K562 (cell line): ENCODE results near the gene TJAP1. TPM values are rescaled to one million over a fixed set of nuclear protein-coding genes. Genes with fewer than 3 reads are reported as not detected.

ENCODE experiments used
- ATAC-seq: fragments of 200-7000 bp; cut with Tn5 transposase; 3 replicates; pipeline ENCODE4 v1.9.1; 2020; ENCODE audit warnings: moderate library complexity
- BruUV-seq: library from RNA; stranded (reverse); fragments of 400-500 nt; replicated peaks from 2 replicates; lab custom pipeline; 2021; lab: Mats Ljungman, UMichigan
- CTCF ChIA-PET: fragments of 300-600 bp; formaldehyde crosslinking; extraction: SDS; loops from one replicate; lab custom pipeline; 2021; ENCODE audit warnings: low intra/inter-chr PET ratio; lab: Yijun Ruan, JAX
- POLR2A ChIA-PET: fragments of 300-600, 350-650 bp; sonication (Branson Sonifier 250); formaldehyde crosslinking; extraction: SDS; loops from one replicate; lab custom pipeline; 2021; ENCODE audit warnings: antibody characterized with exemption, inconsistent platforms; lab: Yijun Ruan, JAX
- DNase-seq, 4 experiments: peaks; one replicate each; pipeline versions ENCODE4 v3.0.0 to v3.0.0-alpha.2; 2011 to 2018; ENCODE audit warnings: low spot score in 3 of 4, mixed read lengths in 3 of 4; ENCODE audit errors: extremely low read depth in 1 of 4
- FAIRE-seq: peaks from 2 replicates; lab custom pipeline; 2011; peaks lifted over from hg19 to GRCh38; lab: Jason Lieb, UNC
- H2AFZ ChIP-seq: 2 replicates; pipeline ENCODE4 v1.6.0; 2011; ENCODE audit warnings: low read depth, low read length, control low read depth, inconsistent platforms
- H3K27ac ChIP-seq: fragments of 200-600 bp; 3 replicates; pipeline ENCODE4 v1.8.0; 2011; ENCODE audit warnings: low read depth, mild to moderate bottlenecking, control low read depth, inconsistent platforms, low read length, moderate library complexity, mixed read lengths; ENCODE audit errors: extremely low read depth
- H3K27me3 ChIP-seq, 2 experiments: fragments of 300-600 bp in 1 of 2; 2 replicates in 1 of 2; 3 replicates in 1 of 2; pipeline versions ENCODE4 v1.6.0 to v1.8.0; 2011; ENCODE audit warnings: inconsistent platforms in 2 of 2, low read length in 2 of 2, mild to moderate bottlenecking in 1 of 2, mixed read lengths in 1 of 2, moderate library complexity in 1 of 2; ENCODE audit not compliant: control insufficient read depth in 2 of 2, insufficient read depth in 2 of 2
- H3K36me3 ChIP-seq: fragments of 300-600 bp; 3 replicates; pipeline ENCODE4 v1.8.0; 2011; ENCODE audit warnings: mild to moderate bottlenecking, low read length, inconsistent platforms; ENCODE audit not compliant: control insufficient read depth, insufficient read depth
- H3K4me1 ChIP-seq, 2 experiments: fragments of 200-600 bp in 1 of 2; replicated peaks in 1 of 2; 2 replicates in 1 of 2; 3 replicates in 1 of 2; pipeline versions ENCODE4 v1.5.1 to v1.8.0; 2011; ENCODE audit warnings: inconsistent platforms in 2 of 2, low read length in 2 of 2, mild to moderate bottlenecking in 1 of 2, mixed read lengths in 1 of 2, moderate library complexity in 1 of 2; ENCODE audit not compliant: control insufficient read depth in 2 of 2, insufficient read depth in 2 of 2
- H3K4me2 ChIP-seq: 2 replicates; pipeline ENCODE4 v1.6.1; 2011; ENCODE audit warnings: low read length, control low read depth, inconsistent platforms, mixed read lengths; ENCODE audit not compliant: insufficient read depth
- H3K4me3 ChIP-seq: fragments of 200-600 bp; sonication (generic), shearing (Covaris generic); 2 replicates; pipeline ENCODE4 v1.5.1; 2016; ENCODE audit warnings: control low read depth, inconsistent platforms
- H3K79me2 ChIP-seq: fragments of 200-600 bp; 3 replicates; pipeline ENCODE4 v1.8.0; 2011; ENCODE audit warnings: low read length, inconsistent platforms; ENCODE audit not compliant: control insufficient read depth, insufficient read depth
- H3K9ac ChIP-seq, 2 experiments: 2 replicates each; pipeline versions ENCODE4 v1.6.0 to v1.6.1; 2011; ENCODE audit warnings: low read depth in 2 of 2, low read length in 2 of 2, control low read depth in 1 of 2, inconsistent platforms in 1 of 2, mild to moderate bottlenecking in 1 of 2, mixed read lengths in 1 of 2; ENCODE audit not compliant: insufficient read depth in 1 of 2
- H3K9me1 ChIP-seq: one replicate; pipeline ENCODE4 v1.6.0; 2011; ENCODE audit warnings: inconsistent platforms, mild to moderate bottlenecking, low read length, moderate library complexity; ENCODE audit not compliant: control insufficient read depth, insufficient read depth
- H3K9me3 ChIP-seq: replicated peaks from 2 replicates; pipeline ENCODE4 v1.5.1; 2011; ENCODE audit warnings: low read depth, low read length, inconsistent platforms; ENCODE audit not compliant: control insufficient read depth, insufficient read depth
- H4K20me1 ChIP-seq: replicated peaks from 2 replicates; pipeline ENCODE4 v1.6.1; 2011; ENCODE audit warnings: low read length, inconsistent platforms, mixed read lengths; ENCODE audit not compliant: control insufficient read depth, insufficient read depth
- FOSL1 ChIP-seq: fragments of 200-800 bp; sonication (Bioruptor generic); conservative IDR thresholded peaks from 2 replicates; pipeline ENCODE4 v1.6.1; 2016; ENCODE audit warnings: missing genetic modification characterization, missing compliant biosample characterization
- NR2C2 ChIP-seq, 2 experiments: fragments of 200-800 bp in 1 of 2; sonication (Bioruptor generic) in 1 of 2; sonication (generic) in 1 of 2; formaldehyde crosslinking in 1 of 2; IDR thresholded peaks; 2 replicates each; pipeline versions ENCODE4 v1.6.1 to v1.8.0; 2016 to 2022; ENCODE audit warnings: mild to moderate bottlenecking in 1 of 2, missing compliant biosample characterization in 1 of 2, missing genetic modification characterization in 1 of 2, missing genetic modification reagents in 1 of 2
- ZNF699 ChIP-seq: fragments of 250-450 bp; sonication (Bioruptor Pico); IDR thresholded peaks from 2 replicates; pipeline ENCODE4 v1.8.0; 2021; ENCODE audit warnings: mild to moderate bottlenecking, moderate library complexity; ENCODE audit not compliant: insufficient replicate concordance
- WGBS: fragments of 100-300 bp; shearing (Covaris generic); methylation state at CpG from one replicate; pipeline ENCODE4 v1.1.6; 2016; ENCODE audit warnings: low coverage, mixed read lengths; ENCODE audit not compliant: insufficient coverage; ENCODE audit errors: missing lambda C conversion rate; 5-methylcytosine and 5-hydroxymethylcytosine counted together
- in situ Hi-C: fragments of 300-500 bp; cut with MboI; formaldehyde crosslinking; loops from 4 replicates; pipeline ENCODE4 v1.15.0; 2018; ENCODE audit warnings: inconsistent platforms, mixed read lengths
- intact Hi-C: fragments of 100-400 bp; cut with micrococcal nuclease; formaldehyde crosslinking; loops from 2 replicates; pipeline ENCODE4 v1.14.2; 2022
- polyA plus RNA-seq, 8 experiments: library from polyadenylated mRNA; depleted of rRNA in 4 of 8; stranded (reverse) in 5 of 8; unstranded in 3 of 8; fragments of >200 nt; fragmentation: Nextera tagmentation in 2 of 8; fragmentation: Illumina TruSeq in 1 of 8; extraction: Ambion mirVana in 2 of 8; extraction: Trizol in 1 of 8; gene quantifications; 2 replicates each; pipeline versions ENCODE4 v1.2.1 to v1.2.3, GENCODE V29; 2011 to 2014; ENCODE audit warnings: inconsistent platforms in 1 of 8, missing spikeins in 1 of 8
- total RNA-seq, 7 experiments: library from RNA; depleted of rRNA in 6 of 7; stranded (reverse); fragments of >200 nt in 6 of 7; fragmentation: Illumina TruSeq in 2 of 7; extraction: Trizol in 2 of 7; gene quantifications; 2 replicates each; pipeline versions ENCODE4 v1.2.1 to v1.2.3, GENCODE V29; 2011 to 2021; ENCODE audit warnings: low replicate concordance in 1 of 7

Gene TJAP1
- total and polyA plus RNA-seq, 9 of the 15 experiments (the other 6 are each of a cell fraction or from before 2014, with no cell fraction given), result 0.06 to 35.8 (median 16.2) TPM

DNA sequence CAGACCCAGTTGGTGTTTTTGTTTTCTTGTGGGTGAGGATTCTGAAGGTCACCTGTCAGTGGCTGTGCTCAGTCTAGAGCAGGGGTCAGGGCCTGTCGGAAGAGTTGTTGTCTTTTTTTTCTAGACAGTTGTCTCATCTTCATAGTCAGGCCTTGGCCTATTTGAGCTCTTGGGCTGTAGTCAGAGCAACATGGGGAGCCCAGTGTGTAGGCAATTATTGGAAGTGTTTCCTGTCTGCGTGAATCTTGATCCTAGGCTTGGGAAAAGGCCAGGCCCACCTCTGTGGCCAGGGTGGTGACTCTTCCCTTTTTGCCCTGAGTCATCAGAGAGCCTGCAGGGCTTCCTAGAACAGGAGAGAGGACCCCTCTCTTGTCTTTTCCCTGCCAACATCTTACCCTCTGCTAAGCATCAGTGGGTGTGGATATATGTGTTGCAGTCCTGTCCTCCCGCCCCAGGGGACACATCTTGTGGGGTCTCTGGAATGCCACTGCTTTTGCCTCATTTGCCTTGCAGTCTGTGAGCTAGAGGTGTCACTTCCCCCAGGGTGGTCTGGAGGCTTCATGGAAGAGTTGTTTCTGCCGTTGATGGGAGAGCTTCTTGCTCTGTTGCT is 11.4 kb downstream of the TJAP1 start:
- ChIA-PET CTCF (no interaction called here), POLR2A (interaction anchor here (0.8 to 8.5 kb wide), 7 partner anchors 10 to 475 kb away, joined by 3 to 54 read pairs (median 5); partner anchors contain the start of genes KLHDC3, LRRC73, MEA1 and TJAP1)
- H3K27me3 ChIP-seq, result no peaks in the 10 kb centered on the region
- peak; percentile 11 for FAIRE-seq
- H3K36me3 ChIP-seq, result peaks cover 4% of the 10 kb centered on the region; the same call in 1 of the 3 replicates
- no TSS peak for BruUV-seq
- in situ Hi-C loops (no loop called here), intact Hi-C loops (no loop called here)
- no peak overlapping the region for H3K27ac ChIP-seq
- no peaks in the 10 kb centered on the region for H3K9me3 ChIP-seq
- H3K4me1 ChIP-seq, result peaks cover 2 to 12% of the 10 kb centered on the region in 2 experiments; a peak in 2 of 5 replicates
- no peaks in the 10 kb centered on the region for H3K9me1 ChIP-seq
- peaks cover 18% of the 10 kb centered on the region; the same call in 1 of the 2 replicates for H4K20me1 ChIP-seq
- no peak; the same call in 2 of the 3 replicates for ATAC-seq
- H3K4me3 ChIP-seq, result no peak overlapping the region
- WGBS, result 52% methylated on average over 4 of the region's 4 CpGs
- H3K4me2 ChIP-seq, result no peak overlapping the region
- no peak for DNase-seq
- 0 out of 3 replicates have a peak, but pooled peaks cover 3% of the 10 kb centered on the region for H3K79me2 ChIP-seq
- TF ChIP-seq ZNF699 (no peak), NR2C2 (CRISPR knock-in tag; IDR thresholded peaks at IDR 0.05) (no peak), NR2C2 (tag; IDR thresholded peaks at IDR 0.05) (no peak), FOSL1 (tag) (0 out of 2 replicates have a peak, but pooled peaks have one; percentile 16)
- peak overlapping the region in 1 of 2 experiments; percentile 68; a peak in 1 of 4 replicates for H3K9ac ChIP-seq
- no peak overlapping the region for H2AFZ ChIP-seq
